K562 (cell line): Measurements from ENCODE around the gene GIPR. TPM values are rescaled to one million over a fixed set of nuclear protein-coding genes. Genes with fewer than 3 reads are reported as not detected.

Experiments
- BRF2 ChIP-seq: IDR thresholded peaks from 3 replicates; pipeline ENCODE4 v1.6.1; 2011; ENCODE audit warnings: borderline replicate concordance, mild to moderate bottlenecking; ENCODE audit not compliant: insufficient read length, insufficient read depth
- GATAD2B ChIP-seq: fragments of 450-650 bp; IDR thresholded peaks from 2 replicates; pipeline ENCODE4 v1.6.1; 2017; ENCODE audit warnings: mild to moderate bottlenecking, borderline replicate concordance
- HDAC3 ChIP-seq: fragments of 450-650 bp; IDR thresholded peaks from 2 replicates; pipeline ENCODE4 v1.6.1; 2018; ENCODE audit warnings: borderline replicate concordance, mild to moderate bottlenecking, moderate library complexity; ENCODE audit not compliant: partially characterized antibody
- HDGF ChIP-seq: fragments of 450-650 bp; IDR thresholded peaks from 2 replicates; pipeline ENCODE4 v1.6.1; 2016
- LEF1 ChIP-seq: fragments of 450-650 bp; IDR thresholded peaks from 2 replicates; pipeline ENCODE4 v1.6.1; 2016; ENCODE audit warnings: mild to moderate bottlenecking
- MTA2 ChIP-seq: fragments of 450-650 bp; IDR thresholded peaks from 2 replicates; pipeline ENCODE4 v1.6.1; 2016; ENCODE audit warnings: low read depth
- NFYB ChIP-seq: IDR thresholded peaks from 2 replicates; pipeline ENCODE4 v1.6.1; 2011; ENCODE audit warnings: mild to moderate bottlenecking, moderate library complexity; ENCODE audit not compliant: insufficient read length; ENCODE audit errors: extremely low read depth
- SMARCE1 ChIP-seq: fragments of 450-650 bp; IDR thresholded peaks from 2 replicates; pipeline ENCODE4 v1.7.1; 2016; ENCODE audit warnings: mild to moderate bottlenecking
- SREBF1 ChIP-seq: fragments of 150-350 bp; IDR thresholded peaks from 2 replicates; pipeline ENCODE4 v1.6.1; 2014; ENCODE audit warnings: antibody characterized with exemption, low read depth, low read length, borderline replicate concordance
- SRF ChIP-seq, 2 experiments: fragments of 250-450, 450-650 bp in 1 of 2; sonication (Bioruptor Pico) in 1 of 2; sonication (generic) in 1 of 2; formaldehyde crosslinking; IDR thresholded peaks; 2 replicates each; pipeline versions ENCODE4 v1.5.0 to v1.5.1; 2020 to 2022; ENCODE audit warnings: mild to moderate bottlenecking in 1 of 2, missing genetic modification reagents in 1 of 2
- USF1 ChIP-seq: sonication (generic); formaldehyde crosslinking; IDR thresholded peaks from 2 replicates; pipeline ENCODE4 v1.9.0; 2022; ENCODE audit warnings: mild to moderate bottlenecking, missing genetic modification reagents
- ZBTB17 ChIP-seq: fragments of 450-650 bp; formaldehyde crosslinking; IDR thresholded peaks from 2 replicates; pipeline ENCODE4 v1.4.0; 2020; ENCODE audit warnings: mild to moderate bottlenecking
- polyA plus RNA-seq, 8 experiments: library from polyadenylated mRNA; depleted of rRNA in 4 of 8; stranded (reverse) in 5 of 8; unstranded in 3 of 8; fragments of >200 nt; fragmentation: Nextera tagmentation in 2 of 8; fragmentation: Illumina TruSeq in 1 of 8; extraction: Ambion mirVana in 2 of 8; extraction: Trizol in 1 of 8; gene quantifications; 2 replicates each; pipeline versions ENCODE4 v1.2.1 to v1.2.3, GENCODE V29; 2011 to 2014; ENCODE audit warnings: inconsistent platforms in 1 of 8, missing spikeins in 1 of 8
- total RNA-seq, 7 experiments: library from RNA; depleted of rRNA in 6 of 7; stranded (reverse); fragments of >200 nt in 6 of 7; fragmentation: Illumina TruSeq in 2 of 7; extraction: Trizol in 2 of 7; gene quantifications; 2 replicates each; pipeline versions ENCODE4 v1.2.1 to v1.2.3, GENCODE V29; 2011 to 2021; ENCODE audit warnings: low replicate concordance in 1 of 7
- TF ChIP-seq, protein P1 (sequence below): sonication (generic); formaldehyde crosslinking; IDR thresholded peaks from 2 replicates; pipeline ENCODE4 v1.8.0; 2023; ENCODE audit warnings: mild to moderate bottlenecking, missing genetic modification reagents
- TF ChIP-seq, protein P2 (sequence below), 2 experiments: fragments of 450-650 bp; conservative IDR thresholded peaks; 2 replicates each; pipeline ENCODE4 v1.6.1; 2017; ENCODE audit warnings: mild to moderate bottlenecking in 2 of 2, moderate library complexity in 2 of 2
- TF ChIP-seq, protein P3 (sequence below): sonication (generic); formaldehyde crosslinking; IDR thresholded peaks from 2 replicates; pipeline ENCODE4 v1.8.0; 2022; ENCODE audit warnings: mild to moderate bottlenecking, missing genetic modification reagents

GIPR gene
- total and polyA plus RNA-seq, 9 of the 15 experiments (the other 6 are each of a cell fraction or from before 2014, with no cell fraction given), result 2.2 to 26.8 (median 12.7) TPM

DNA sequence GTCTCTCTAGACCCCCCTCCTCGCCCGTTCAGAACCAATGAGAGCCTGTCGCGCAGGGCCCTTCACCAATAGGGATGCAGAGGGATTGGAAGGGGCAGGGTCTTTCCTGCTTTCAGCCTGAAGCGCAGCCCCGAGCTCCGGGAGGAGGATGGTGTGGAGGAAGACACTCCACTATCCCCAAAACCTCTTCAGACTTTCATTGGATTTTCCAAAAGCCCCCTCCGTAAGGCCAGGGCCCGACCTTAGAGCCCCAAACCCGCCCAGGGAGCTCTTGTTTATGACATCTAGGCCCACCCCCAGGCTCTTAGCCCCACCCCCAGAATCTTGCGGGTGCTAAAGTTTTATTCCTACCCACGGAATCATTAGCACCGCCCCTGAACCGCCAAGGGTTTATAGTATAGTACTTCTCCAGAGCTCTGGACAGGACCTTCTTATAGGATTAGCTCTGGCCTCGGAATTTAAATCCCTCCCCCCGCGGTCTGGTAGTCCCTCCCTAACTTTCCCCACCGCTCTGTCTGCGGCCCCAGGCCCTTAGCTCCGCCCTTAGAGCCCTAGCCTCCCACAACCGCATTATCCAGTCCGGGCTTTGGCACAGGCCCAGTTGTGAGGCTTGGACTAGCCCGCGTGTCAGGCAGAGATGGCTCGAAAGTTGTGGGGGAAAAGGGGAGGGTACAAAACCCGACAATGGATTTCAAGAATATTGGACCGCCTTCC lies 22.2 kb upstream of the GIPR start (continued):
- no peak for TF ChIP-seq SREBF1
- 0 out of 2 replicates have a peak, but pooled peaks have one; percentile 26 for TF ChIP-seq MTA2
- TF ChIP-seq HDGF, result no peak
- TF ChIP-seq SRF (CRISPR knock-in tag; IDR thresholded peaks at IDR 0.05), result peak in 1 of 2 experiments; percentile 55; a peak in 2 of 4 replicates
- no peak for TF ChIP-seq BRF2
- peak; percentile 76 for TF ChIP-seq LEF1
- TF ChIP-seq, protein P1, sequence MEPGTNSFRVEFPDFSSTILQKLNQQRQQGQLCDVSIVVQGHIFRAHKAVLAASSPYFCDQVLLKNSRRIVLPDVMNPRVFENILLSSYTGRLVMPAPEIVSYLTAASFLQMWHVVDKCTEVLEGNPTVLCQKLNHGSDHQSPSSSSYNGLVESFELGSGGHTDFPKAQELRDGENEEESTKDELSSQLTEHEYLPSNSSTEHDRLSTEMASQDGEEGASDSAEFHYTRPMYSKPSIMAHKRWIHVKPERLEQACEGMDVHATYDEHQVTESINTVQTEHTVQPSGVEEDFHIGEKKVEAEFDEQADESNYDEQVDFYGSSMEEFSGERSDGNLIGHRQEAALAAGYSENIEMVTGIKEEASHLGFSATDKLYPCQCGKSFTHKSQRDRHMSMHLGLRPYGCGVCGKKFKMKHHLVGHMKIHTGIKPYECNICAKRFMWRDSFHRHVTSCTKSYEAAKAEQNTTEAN, result no peak
- TF ChIP-seq SMARCE1, result no peak
- peak; percentile 97 for TF ChIP-seq HDAC3
- peak; percentile 100 for TF ChIP-seq NFYB
- no peak for TF ChIP-seq USF1 (CRISPR knock-in tag)
- TF ChIP-seq, protein P2, sequence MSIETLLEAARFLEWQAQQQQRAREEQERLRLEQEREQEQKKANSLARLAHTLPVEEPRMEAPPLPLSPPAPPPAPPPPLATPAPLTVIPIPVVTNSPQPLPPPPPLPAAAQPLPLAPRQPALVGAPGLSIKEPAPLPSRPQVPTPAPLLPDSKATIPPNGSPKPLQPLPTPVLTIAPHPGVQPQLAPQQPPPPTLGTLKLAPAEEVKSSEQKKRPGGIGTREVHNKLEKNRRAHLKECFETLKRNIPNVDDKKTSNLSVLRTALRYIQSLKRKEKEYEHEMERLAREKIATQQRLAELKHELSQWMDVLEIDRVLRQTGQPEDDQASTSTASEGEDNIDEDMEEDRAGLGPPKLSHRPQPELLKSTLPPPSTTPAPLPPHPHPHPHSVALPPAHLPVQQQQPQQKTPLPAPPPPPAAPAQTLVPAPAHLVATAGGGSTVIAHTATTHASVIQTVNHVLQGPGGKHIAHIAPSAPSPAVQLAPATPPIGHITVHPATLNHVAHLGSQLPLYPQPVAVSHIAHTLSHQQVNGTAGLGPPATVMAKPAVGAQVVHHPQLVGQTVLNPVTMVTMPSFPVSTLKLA (conservative IDR thresholded peaks at IDR 0.05), result peak; percentile 81 to 89
- TF ChIP-seq, protein P3, sequence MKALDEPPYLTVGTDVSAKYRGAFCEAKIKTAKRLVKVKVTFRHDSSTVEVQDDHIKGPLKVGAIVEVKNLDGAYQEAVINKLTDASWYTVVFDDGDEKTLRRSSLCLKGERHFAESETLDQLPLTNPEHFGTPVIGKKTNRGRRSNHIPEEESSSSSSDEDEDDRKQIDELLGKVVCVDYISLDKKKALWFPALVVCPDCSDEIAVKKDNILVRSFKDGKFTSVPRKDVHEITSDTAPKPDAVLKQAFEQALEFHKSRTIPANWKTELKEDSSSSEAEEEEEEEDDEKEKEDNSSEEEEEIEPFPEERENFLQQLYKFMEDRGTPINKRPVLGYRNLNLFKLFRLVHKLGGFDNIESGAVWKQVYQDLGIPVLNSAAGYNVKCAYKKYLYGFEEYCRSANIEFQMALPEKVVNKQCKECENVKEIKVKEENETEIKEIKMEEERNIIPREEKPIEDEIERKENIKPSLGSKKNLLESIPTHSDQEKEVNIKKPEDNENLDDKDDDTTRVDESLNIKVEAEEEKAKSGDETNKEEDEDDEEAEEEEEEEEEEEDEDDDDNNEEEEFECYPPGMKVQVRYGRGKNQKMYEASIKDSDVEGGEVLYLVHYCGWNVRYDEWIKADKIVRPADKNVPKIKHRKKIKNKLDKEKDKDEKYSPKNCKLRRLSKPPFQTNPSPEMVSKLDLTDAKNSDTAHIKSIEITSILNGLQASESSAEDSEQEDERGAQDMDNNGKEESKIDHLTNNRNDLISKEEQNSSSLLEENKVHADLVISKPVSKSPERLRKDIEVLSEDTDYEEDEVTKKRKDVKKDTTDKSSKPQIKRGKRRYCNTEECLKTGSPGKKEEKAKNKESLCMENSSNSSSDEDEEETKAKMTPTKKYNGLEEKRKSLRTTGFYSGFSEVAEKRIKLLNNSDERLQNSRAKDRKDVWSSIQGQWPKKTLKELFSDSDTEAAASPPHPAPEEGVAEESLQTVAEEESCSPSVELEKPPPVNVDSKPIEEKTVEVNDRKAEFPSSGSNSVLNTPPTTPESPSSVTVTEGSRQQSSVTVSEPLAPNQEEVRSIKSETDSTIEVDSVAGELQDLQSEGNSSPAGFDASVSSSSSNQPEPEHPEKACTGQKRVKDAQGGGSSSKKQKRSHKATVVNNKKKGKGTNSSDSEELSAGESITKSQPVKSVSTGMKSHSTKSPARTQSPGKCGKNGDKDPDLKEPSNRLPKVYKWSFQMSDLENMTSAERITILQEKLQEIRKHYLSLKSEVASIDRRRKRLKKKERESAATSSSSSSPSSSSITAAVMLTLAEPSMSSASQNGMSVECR (CRISPR knock-in tag), result 0 out of 2 replicates have a peak, but pooled peaks have one; percentile 59
- TF ChIP-seq GATAD2B, result peak; percentile 10; the same call in 1 of the 2 replicates
- TF ChIP-seq ZBTB17 (CRISPR knock-in tag), result no peak
